T-helper 22 cell (primary cell): ENCODE measurements around the gene TRIM56.
"Not testable (repeated sequence)": the region's sequence is repeated elsewhere in the genome, so short reads cannot be mapped to it uniquely, and the experiment has no call there.

Source experiments
- DNase-seq: peaks from one replicate; pipeline ENCODE4 v3.0.0-alpha.2; 2020; ENCODE audit warnings: low read depth

Gene TRIM56

DNA sequence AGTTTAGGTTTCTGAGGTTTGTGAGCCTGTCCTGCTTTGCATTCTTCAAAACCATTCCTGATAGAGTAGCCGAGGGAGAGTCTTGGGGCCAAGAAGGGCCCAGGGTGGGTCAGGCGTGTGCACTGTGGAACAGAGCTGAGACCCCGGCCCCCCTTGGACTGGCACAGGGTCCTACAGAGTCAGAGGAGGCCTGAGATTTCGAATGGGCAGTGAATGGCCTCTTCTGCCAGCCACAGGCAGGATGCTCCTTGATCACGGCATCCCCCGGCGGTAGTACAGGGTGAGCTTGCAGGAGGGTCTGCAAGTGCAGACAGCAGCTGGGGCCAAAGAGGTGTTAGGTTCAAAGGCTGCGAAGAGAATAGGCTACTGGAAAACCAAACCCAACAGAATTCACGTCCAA lies 4.6 kb downstream of the TRIM56 start:
- no peak for DNase-seq

DNA sequence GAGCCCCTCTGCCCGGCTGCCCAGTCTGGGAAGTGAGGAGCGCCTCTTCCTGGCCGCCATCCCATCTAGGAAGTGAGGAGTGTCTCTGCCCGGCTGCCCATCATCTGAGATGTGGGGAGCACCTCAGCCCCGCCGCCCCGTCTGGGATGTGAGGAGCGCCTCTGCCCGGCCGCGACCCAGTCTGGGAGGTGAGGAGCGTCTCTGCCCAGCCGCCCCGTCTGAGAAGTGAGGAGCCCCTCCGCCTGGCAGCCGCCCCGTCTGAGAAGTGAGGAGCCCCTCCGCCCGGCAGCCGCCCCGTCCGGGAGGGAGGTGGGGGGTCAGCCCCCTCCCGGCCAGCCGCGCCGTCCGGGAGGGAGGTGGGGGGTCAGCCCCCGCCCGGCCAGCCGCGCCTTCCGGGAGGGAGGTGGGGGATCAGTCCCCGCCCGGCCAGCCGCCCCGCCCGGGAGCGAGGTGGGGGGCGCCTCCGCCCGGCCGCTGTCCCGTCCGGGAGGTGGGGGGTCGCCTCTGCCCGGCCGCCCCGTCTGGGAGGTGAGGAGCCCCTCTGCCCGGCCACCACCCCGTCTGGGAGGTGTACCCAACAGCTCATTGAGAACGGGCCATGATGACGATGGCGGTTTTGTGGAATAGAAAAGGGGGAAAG lies 7.1 kb downstream of the TRIM56 start:
- not testable (repeated sequence) for DNase-seq

DNA sequence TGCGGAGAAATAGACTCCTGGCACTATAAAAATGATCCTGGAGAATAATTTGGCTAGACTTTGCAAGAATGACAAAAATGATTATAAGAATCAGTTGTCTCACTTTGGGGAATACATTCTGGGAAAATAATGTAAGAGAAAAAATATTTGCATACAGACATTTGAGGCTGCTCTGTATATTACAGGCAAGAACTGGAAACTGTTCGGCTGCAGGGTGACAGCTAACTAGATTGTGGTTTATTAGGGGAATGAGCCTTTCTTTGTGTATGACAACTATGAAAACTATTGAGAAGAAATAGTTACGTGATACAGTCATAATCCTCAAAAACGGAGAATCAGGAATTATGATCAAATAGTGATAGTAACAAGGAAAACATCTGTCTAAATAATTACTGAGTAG lies 8.6 kb downstream of the TRIM56 start:
- no peak for DNase-seq

DNA sequence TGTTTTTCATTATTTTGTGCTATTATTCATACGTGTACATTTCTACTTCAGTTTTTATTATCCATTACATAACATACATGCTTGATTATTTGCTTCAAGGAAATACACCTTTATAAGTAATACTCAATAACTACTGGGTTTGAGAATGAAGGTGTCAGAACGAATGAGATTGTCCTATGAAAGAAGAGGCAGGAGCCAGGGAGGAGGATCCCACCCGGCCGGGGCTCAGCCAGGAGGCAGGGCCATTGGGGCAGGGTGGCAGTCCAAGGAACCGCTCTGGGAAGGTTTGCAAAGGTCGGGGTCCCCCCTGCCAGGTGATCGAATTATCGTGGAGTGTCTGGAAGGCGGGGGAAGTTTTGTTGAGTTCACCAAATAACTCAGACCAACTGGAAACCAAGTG lies 9.1 kb downstream of the TRIM56 start:
- no peak for DNase-seq

DNA sequence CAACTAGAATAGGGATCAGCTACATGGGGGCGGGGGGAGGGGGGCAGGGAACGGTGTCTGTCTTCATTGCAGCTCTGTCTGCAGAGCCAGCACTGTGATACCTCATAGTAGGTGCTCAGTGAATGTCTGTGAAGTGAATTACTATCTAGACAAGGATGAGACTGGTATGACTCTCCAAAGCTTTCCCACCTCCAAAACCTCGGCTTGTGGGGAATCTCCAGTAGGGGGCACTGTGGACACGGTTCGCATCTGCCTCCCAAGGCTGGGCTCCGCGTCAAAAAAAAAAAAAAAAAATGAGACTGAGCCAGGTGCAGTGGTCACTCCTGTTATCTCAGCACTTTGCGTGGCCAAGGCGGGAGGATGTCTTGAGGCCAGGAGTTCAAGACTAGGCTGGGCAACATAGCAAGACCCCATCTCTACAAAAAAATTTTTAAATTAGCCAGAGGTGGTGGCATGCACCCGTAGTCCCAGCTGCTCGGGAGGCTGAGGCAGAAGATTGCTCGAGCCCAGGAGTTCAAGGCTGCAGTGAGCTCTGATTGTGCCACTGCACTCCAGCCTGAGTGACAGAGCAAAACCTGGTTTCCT lies 9.6 kb downstream of the TRIM56 start:
- DNase-seq: no peak

DNA sequence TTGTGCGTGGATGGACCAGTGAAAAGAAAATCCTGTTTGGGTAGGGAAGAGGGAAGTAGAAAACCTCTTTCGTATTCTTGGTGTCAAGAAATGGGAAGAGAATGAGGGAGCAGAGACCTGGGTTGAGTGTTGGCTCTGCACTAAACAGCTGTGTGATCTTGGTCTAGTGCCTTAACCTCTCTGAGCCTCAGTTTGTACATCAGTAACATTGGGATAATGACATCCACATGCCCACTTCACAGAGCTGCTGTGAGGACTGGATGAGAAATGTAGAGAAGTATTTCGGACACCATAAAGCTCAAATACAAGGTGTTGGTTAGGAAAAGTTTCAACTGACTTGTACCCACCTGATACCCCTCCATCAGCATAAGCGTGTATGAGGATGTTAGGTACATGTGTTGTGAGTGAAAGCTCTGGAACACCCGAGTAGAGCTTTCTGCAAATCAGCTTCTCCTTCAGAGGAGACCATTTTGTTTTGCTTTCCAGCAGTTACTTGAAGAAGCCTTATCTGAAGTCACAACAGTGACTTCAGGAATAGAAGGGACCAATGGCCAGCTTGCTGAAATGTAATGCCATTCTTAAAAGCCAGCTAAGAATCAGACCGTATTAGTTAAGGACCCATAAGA lies 11.2 kb downstream of the TRIM56 start:
- DNase-seq: no peak

DNA sequence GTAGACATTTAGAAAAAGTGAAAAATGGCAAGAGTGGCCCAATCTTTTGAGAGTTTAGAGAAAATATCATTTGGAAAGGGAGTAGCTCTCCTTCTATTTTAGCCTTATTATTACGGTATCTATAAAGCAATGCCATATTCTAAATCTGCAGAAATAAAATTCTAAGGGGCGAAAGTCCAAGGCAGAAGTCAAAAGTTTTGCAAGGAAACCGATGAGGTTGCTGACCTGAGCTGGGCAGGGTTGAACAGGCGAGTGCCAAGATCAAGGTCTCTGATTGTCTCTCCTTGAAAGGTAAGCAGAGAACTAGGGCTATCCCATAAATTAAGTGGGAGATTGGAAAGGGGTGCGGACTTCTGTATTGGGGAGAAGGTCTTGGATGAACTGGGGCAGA lies 11.7 kb downstream of the TRIM56 start:
- no peak for DNase-seq

DNA sequence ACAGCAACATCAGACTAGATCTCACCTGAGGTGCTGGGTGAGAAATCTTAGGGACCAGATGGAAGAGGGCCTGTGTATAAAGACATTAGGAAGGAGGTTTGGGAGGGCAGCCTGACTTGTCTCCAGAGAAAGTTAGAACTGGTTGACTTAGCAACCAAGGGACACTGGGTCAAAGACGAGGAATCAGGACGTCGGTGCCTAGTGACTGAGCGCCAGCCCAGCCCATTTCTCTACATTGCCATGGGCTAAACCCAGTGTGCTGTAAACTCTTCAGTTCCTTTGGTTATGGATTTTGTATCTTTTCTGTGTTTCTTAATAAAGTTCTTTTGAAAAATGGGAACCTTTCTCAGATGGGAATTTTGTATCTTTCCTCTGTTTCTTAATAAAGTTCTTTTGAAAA lies 12.3 kb downstream of the TRIM56 start:
- no peak for DNase-seq

DNA sequence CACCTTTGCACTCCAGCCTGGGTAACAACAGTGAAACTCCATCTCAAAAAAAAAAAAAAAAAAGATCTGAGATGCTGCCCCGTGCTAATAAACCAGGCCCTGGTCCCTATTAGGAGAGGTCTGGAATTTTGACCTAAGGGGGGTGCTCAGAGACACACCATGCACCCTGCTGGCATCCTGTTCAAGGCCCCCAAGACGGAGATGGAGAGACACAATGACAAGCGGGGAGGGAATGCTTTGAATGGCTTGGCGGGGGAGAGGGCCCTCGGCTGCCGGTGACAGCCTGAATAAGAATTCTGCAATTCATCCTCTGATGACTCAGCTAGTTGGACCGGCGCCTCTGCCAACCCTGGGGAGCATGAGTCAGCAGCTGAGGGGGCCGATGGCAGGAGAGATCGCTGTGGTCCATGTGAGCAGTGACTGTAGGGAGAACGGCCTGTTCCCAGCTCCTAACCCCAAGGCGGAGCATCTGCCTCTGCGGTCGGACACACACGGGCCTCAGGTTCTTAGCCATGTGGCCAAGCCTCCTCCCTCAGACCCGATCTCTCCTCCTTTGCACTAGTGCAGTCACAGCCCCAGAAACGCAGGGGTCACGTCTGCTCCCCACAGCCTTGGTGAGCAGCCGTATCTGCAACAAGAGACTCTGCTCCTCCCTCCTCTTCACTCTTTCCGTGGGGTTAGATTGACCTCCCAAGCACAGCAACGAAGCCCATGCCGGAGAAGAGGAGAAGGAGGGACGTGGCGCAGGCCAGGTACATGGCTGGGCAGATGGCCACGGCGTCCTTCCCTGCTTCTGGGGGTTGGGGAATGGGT lies 14.9 kb downstream of the TRIM56 start:
- DNase-seq: no peak

DNA sequence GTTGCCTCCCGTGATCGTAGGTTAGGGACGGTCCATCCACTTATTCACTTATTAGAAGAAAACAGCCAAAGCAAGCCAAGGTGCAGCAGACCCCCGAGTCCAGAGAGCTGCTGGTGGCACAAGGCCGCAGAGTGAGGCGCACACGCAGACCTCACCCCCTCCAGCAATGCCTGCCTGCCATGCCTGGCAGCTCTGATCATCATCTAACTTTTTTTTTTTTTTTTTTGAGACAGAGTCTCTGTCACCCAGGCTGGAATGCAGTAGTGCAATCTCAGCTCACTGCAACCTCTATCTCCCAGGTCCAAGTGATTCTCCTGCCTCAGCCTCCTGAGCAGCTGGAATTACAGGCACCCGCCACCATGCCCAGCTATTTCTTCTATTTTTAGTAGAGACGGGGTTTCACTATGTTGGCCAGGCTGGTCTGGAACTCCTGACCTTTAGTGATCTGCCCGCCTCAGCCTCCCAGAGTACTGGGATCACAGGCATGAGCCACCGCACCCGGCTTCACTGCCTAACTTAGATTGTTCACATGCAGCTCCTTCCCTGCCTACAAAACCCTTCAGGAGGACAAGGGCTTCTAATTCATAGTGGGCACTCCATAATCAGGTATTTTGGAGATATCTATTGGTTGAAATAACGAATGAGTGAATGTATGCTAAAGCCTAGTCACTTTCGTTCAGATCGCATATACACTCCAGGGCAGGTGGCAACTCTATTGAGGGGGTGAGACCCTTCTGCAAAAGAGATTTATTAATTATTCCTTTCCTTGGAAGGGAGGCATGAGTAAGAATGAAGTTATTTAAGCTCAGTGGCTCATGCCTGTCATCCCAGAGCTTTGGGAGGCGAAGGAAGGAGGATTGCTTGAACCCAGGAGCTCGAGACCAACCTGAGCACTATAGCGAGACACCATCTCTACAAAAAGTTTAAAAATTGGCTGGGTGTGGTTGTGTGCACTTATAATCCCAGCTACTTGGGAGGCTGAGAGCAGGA lies 15.9 kb downstream of the TRIM56 start:
- DNase-seq: no peak

DNA sequence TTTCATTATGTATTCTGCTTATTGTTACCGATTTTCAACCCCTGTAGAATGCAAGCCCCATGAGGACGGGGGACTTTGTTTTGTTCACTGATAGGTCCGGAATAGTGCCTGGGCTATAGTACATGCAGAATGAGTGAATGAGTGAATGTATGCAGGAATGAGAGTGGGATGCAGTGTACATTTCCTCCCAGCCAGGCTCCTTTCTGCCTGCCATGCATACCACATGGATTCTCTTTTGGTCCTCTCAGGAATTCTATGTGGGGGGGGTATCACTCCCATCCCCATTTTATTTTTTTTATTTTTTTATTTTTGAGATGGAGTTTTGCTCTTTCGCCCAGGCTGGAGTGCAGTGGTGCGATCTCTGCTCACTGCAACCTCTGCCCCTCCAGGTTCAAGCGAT lies 16.7 kb downstream of the TRIM56 start:
- DNase-seq: no peak

DNA sequence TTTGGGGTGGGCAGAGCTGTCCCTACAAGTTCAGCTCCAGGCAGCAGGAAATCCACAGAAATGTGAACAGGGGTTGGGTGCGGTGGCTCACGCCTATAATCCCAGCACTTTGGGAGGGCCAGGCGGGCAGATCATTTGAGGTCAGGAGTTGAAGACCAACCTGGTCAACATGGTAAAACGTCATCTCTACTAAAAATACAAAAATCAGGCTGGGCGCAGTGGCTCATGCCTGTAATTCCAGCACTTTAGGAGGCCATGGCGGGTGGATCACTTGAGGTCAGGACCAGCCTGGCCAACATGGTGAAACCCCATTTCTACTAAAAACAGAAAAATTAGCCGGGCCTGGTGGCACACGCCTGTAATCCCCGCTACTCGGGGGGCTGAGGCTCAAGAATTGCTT lies 18.4 kb downstream of the TRIM56 start:
- DNase-seq: not testable (repeated sequence)

DNA sequence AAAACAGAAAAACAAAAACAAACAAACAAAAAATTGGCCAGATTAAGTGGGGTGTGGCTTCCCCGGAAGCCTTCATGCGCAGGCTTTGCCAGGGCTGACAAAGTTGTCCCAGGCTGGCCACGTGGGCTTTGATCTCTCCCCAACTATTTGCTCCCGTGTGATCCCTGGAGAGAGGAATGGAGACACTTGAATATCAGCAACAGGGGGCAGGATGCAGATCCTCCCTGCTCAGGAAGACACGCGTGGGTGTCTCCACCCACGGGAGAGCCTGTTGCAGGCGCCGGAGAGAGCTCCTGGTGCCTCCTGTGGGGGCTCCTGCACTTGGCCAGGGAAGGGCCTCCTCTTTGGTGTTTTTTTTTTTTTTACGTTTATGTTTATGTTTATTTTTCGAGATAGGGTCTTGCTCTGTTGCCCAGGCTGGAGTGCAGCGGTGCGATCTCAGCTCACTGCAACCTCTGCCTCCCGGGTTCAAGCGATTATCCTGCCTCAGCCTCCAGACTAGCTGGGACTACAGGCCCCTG lies 19.0 kb downstream of the TRIM56 start:
- DNase-seq: no peak

DNA sequence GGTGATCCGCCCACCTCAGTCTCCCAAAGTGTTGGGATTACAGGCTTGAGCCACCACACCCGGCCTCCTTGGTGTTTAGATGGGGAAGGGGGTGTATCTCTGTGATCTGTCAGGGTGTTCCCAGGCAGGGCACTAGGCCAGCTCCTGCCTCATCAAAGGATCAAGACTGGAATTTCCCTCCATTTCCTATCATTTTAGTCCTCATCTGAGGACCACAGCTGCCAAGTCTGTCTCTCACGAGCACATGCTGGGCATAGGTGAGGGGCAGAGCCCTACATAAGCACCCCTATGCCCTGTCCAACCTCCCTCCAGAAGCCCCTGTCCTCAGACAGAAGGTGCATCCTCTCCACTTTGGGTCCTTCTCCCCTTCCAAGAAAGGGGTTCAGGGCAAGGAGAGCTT lies 19.5 kb downstream of the TRIM56 start:
- no peak for DNase-seq

DNA sequence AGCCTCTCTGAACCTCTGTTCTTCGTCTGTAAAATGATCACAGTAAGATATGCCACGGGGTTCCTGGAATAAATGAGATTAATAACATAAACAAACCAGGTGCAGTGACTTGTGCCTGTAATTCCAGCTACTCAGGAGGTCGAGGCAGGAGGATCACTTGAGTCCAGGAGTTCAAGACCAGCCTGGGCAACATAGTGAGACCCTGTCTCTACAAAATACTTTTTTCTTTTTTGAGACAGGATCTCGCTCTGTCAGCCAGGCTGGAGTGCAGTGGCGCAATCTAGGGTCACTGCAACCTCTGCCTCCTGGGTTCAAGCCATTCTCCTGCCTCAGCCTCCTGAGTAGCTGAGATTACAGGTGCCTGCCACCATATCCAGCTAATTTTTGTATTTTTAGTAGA lies 20.0 kb downstream of the TRIM56 start:
- not testable (repeated sequence) for DNase-seq

DNA sequence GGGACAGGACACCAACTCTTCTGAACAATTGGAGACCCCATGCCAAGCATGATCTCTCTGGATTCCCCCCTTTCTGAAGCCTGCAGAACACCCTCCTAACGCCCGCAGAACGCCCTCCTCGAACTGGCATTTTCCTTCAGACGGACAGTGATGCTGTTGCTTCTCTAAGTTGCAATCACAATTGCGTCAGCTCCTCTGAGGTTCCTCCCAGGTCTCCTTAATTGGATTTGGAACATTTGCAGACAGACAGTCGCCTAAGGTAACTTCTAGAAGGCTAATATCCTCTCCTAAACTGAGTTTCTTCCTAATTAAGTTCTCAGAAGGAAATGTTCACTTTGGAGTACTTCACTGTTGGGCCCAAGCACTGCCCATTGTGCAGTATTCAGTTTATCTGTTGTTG lies 21.1 kb downstream of the TRIM56 start:
- no peak for DNase-seq

DNA sequence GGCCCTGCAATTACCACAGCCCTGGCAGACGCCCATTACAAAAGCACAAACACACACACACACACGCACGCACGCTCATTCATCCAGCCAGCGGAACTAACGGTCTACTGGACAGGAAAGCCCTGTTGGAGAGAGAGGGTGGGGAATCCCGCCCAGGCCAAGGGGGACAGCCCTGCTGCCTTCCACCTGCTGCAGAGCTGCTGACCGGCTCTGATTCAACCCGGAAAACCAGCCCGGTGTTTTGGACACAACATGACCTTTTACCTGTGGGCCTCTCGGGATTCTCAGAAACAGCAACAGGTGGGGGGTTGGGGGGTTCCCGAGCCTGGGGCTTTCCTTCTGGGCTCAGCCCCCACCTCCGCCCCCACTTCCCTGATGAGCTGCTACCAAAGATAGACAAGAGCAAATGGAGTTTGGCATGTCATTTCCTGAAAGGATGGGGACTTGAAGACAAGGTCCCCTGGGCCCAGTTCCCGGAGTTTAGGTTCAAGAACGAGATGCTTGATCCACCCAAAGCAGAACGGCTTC lies 23.1 kb downstream of the TRIM56 start:
- DNase-seq: no peak

DNA sequence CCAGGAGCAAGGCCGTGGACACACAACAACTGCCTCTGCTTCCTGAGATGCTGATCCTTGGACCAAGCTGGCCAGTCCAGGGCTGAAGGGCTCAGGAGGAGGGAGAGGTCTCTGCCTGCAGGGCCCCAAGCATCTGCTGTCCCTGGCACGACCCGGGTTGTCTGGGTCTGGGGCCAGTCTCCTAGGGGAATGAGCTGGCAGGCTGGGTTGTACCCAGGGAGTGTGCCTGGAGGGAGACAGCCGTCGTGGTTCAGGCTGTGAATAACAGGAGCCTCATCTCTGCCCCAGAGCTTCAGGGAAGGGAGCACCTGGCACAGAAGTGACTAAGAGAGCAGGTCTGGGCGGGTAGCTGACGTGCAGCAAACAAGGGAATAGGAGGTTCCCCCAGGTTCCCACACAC lies 23.7 kb downstream of the TRIM56 start:
- no peak for DNase-seq

DNA sequence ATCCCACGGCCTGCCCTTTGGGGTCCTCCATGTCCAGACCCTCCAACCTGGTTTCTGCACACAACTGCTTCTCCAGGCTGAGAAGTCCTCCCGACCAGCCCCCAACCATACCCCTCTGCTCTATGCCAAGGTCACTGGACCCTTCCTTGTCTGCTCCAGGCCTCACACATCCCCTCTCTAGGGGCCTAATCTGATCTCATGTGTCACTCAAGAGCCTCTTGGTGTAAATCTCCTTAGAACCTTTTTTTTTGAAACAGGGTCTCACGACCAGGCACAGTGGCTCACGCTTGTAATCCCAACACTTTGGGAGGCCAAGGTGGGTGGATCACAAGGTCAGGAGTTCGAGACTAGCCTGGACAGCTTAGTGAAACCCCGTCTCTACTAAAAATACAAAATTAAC lies 24.1 kb downstream of the TRIM56 start:
- no peak for DNase-seq

DNA sequence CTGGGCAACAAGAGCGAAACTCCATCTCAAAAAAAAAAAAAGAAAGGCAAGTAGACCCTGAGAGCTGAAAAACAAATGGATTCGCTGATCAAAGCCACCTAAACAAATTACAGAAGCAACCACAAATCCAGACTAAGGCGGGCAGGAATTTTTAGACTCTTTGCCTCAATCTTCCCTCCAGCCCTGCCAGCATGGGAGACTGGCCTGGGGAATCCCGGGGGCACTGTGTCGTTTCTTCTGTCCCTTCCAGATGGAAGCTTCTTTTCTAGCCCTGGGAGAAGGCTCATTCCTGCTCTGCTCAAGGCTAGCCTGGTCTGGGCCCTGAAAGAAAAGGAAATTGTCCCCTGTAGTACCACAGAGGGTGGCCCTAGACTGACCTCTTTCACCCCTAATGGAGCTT lies 26.0 kb downstream of the TRIM56 start:
- no peak for DNase-seq

DNA sequence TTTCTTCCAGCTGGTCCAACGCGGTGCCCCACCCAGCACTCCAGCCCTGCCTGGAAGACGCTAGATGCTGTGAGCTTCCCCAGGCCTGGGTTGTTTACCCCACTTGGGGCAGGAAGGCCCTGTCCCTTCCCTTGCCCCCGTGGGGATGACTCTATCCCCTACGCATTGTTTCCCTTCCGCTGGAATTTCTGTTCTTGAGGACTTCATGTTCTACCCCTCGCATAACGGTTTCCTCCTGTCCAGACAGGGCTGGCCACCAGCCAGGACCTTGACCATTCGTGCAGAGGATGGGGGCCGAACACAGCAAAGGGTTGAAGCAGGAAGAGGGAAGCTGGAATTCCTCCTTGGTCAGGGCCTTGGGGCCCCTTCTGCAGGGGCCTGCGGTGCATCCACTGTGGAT lies 27.0 kb downstream of the TRIM56 start:
- DNase-seq: no peak
